HG02870 (cell line): Measurements from ENCODE around the gene PRLR.
A peak's percentile ranks its signal among the peaks of the same experiment; 100 is the strongest.
"Not testable (repeated sequence)": the region's sequence is repeated elsewhere in the genome, so short reads cannot be mapped to it uniquely, and the experiment has no call there.

Source experiments
- ATAC-seq: cut with Tn5 transposase; IDR thresholded peaks from one replicate; pipeline ENCODE4 v1.9.1; 2021; ENCODE audit warnings: mild to moderate bottlenecking, moderate library complexity; ENCODE audit not compliant: unreplicated experiment

The PRLR gene

GRCh38 chr5:35133186-35133585 is 97.1 kb downstream of the PRLR start:
- no peak for ATAC-seq

DNA sequence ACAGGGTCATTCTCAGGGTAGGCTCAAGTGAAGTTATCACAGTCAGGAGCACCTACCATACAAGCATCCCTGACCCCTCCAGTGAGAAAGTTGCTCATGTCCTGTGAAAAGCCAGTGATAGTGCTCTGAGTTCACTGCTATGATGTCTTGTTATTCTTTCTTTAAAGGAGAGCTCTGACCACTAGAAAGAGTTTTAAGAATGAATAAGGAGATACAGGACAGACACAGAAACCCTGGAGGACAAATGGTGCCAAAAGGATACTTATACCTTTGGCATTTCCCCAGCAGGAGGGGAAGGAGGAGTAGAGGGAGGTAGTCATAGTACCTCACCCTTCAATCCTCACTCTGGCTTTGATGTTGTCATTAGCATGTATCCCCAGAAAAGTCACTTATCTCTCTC is 98.6 kb downstream of the PRLR start:
- no peak for ATAC-seq

- ATAC-seq = no peak
Measured at GRCh38 chr5:35129921-35130485, 100.3 kb downstream of the PRLR start.

- no peak for ATAC-seq
Measured at GRCh38 chr5:35129276-35129675, 101.0 kb downstream of the PRLR start.

- ATAC-seq = no peak
Measured at GRCh38 chr5:35127006-35127405, 103.3 kb downstream of the PRLR start.

GRCh38 chr5:35125746-35126145 is 104.5 kb downstream of the PRLR start:
- no peak for ATAC-seq

DNA sequence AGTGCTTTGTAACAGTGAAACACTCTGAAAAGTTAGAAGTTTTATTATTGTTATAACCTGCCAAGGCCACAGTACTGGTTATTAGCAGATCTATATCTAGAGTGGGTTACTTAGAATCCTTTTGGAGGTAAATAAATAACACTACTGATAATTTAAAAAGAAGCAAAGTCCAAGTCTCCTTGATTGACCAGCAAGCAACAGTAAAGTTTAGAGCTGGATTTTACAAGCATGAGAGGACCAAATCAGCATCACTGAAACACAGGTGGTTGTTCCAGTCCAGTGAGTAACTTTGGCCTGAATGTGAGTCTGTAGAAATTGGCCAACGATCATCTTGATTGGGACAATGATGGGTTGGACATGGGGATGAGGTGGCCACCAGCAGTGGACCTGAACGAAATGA is 105.4 kb downstream of the PRLR start:
- ATAC-seq = no peak

DNA sequence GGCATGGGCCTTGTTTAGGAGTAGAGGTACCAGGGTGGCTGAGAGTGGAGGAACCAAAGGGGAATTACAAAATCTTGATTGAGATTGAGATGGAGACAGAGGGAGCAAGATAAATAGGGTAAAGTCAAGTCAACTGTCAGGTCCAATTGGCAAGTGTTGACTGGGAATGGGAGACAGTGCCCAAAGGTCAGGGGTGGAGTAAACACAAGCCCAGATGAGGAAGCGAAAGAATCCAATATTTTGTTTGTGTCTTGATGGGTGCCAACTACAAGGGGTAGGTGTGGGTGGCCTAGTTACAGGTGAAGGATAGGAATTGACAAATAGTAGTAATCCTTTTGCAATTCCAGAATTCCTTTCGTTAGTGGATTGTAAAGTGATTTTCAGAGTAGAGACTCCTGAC is 107.5 kb downstream of the PRLR start:
- ATAC-seq = no peak

- ATAC-seq = no peak
Measured at GRCh38 chr5:35120715-35121114, 109.6 kb downstream of the PRLR start.

DNA sequence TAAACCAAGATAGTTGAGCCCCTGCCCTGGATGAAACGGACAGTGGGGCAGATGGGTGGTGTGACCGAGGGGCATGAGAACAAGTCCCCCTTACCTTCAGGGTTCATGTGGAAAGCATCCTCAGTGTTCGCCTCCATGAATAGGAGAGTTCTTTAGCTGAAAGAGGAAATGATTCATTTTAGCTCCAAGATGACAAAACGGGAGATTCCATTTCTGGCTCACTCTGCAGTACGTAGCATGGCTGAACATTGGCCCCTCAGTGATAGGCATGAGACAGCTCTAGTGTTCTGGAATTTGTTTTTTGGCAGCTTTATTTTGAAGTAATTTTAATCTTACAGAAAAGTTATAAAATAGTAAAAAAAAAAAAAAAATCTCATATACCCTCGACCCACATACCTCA is 112.3 kb downstream of the PRLR start:
- peak; percentile 88 for ATAC-seq

- no peak for ATAC-seq
Measured at GRCh38 chr5:35115920-35116319, 114.4 kb downstream of the PRLR start.

DNA sequence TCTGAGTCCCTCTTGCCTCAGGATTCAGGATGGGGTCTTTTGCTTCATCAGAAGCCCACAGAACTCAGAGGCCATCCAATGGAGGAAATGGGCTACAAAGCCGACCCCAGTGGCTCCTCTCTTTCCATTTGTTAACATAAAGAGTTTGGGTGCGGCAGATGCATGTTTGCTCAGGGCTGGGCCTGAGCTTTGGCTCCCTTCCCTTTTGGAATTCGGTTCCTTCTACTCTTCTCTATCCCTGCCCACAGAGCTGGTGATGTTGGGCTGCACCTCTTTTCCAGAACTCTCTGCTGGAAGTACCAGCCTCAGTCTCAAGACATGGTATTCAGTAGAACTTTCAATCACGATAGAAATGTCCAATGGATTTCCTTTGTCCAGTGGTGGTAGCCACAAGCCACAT is 115.6 kb downstream of the PRLR start:
- ATAC-seq = no peak

GRCh38 chr5:35112300-35112699 is 118.0 kb downstream of the PRLR start:
- ATAC-seq = no peak

- ATAC-seq = not testable (repeated sequence)
Measured at GRCh38 chr5:35104550-35104949, 125.7 kb downstream of the PRLR start.

DNA sequence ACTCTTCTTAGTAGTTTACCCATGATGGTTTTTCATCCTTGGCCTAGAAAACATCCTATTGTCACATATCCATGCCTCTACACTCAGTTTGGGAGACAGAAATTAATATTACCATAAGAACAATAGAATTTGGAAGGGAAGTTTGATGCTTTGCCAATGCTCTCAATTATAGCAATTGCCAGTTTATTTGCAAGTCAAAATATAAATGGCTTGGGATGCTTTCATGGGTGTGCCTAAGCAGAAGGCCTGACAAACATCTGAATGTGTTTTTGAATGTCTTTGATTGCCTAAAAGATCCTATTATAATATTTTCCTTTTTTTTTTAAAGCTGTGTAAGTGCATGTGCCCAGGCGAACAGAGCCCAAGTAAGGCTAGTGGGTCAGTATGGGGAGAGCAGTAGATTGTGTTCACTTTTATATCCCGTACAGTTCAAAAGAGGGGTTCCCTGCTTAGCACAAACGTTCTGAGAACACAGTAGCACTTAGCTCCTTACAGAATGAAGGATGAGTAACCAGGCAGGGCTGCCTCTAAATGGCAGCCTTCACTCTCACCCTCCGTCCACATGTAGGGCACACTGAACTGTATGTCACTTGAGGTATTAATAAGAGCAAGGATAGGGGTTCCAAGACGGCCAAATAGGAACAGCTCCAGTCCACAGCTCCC is 126.5 kb downstream of the PRLR start:
- ATAC-seq = no peak

GRCh38 chr5:35101720-35102119 is 128.6 kb downstream of the PRLR start:
- ATAC-seq = not testable (repeated sequence)

DNA sequence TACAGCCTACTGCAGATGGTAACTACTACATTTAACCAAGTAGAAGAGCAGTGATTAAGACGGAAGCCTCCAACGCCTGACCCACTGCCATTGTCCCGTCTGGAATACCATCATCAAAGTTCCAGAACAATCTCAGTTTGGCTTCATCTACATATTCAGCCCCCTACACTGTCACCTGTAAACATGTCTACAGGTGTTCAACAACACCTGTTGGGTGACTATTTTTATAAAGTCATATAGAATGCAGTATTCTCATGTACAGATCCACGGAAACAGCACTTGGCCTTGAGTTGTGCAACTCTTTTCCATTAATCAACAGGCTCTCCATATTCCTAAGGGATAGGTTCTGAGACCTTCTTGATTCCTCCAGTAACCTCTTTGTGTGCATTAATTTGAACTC is 129.3 kb downstream of the PRLR start:
- ATAC-seq = no peak

GRCh38 chr5:35098214-35098613 is 132.1 kb downstream of the PRLR start:
- ATAC-seq = no peak

GRCh38 chr5:35096932-35097331 is 133.4 kb downstream of the PRLR start:
- no peak for ATAC-seq

DNA sequence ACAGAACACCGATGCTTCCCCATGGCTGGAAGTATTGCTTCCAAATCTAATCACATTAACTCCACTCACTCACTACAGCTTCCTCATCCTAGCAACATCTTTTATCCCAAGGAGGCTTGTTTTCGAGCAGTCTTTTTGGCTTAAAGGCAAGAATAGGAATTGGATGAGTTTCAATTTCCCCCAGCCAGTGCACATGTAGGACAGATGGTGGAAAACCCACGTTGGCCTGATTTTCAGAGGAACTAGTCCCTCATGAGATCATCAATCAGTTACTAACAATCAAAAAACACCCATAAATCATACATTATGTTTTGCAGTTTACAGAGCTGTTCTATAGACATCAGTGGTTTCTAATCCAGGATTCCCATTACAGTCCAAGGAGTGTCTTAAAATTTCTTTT is 134.1 kb downstream of the PRLR start:
- no peak for ATAC-seq

DNA sequence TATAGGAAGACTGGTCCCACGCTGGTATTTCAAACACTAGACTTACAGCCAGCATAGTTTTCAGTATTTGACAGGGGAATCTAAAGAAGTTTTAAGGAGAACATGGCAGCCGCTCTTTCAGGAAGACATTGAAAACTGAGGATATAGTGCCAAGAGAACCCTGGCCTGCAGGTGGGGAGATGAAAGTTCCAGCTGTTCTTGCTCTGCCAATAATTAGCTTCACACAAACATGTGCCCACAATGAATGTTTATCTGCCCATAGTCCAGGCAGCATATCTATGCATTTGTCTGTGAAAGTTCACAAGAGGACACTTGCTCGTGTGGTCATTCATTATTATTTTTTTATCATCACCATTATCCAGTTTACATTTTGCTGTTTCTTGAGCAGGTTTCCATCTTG is 134.9 kb downstream of the PRLR start:
- no peak for ATAC-seq

GRCh38 chr5:35094948-35095347 is 135.3 kb downstream of the PRLR start:
- no peak for ATAC-seq

DNA sequence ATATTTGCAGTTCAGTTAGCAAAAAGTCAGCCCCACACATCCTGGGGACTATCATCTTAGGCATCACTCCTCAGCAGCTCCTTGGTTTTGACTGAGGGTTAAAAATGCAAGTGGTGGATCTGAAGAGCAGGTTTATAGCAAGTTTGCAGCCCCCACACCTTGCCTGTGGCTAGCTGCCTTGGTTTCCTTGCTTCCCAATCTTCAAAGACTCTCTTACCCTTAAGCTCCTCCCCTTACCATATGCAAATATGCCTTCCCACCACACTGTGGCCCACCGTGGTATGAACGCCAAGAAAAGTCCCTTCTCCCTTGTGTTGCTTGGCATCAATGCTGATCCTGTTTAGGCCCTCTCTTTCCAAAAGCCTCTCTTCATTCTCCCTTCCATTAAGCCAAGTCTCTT is 137.6 kb downstream of the PRLR start:
- ATAC-seq = no peak
